Measurements from ENCODE around the gene AFG1L.

DNA sequence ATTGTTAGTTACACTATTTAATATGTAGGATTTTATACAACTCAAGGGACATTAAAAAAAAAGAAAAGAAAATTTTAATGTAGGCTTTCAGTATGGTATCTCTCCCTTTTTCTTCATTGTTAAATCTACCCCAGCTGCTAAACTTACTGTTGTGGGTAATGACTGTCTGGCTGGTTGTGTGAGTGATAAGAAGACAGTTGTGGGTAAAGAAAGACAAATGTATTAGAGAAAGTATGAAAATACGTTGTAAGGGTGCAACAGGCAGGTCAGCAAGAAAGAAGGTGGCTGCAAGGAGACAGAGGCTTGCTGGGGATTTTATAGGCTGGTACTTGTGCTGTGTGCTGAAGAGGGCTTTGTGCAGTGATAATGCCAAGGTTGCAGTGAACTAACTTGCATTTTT lies 174.5 kb downstream of the AFG1L start:
- no peak for TF ChIP-seq CTCF (IDR thresholded peaks at IDR 0.05; ENCODE audit: insufficient read depth, low read length)
- TF ChIP-seq POLR2AphosphoS5 (IDR thresholded peaks at IDR 0.05; ENCODE audit: low read depth), result no peak

All from HL-60 (cell line).